ENCODE measurements around the gene DOCK4.

Gene DOCK4

DNA sequence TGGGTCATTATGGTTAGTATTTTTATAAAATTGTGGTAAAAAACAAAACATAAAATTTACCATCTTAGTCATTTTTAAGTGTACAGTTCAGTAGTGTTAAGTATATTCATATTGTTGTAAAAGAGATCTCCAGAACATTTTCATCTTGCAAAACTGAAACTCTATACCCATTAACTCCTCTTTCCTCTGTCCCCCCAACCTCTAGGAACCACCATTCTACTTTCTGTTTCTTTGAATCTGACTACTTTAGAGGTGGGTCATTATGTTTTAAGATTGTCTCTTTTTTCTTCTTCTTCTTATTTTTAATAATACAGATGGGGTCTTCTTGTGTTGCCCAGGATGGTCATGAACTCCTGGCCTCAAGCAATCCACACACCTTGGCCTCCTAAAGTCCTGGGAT lies 84.1 kb downstream of the DOCK4 start:
- no peak overlapping the region for H3K4me3 ChIP-seq (replicated peaks; ENCODE audit: insufficient read depth, low read length)
- TF ChIP-seq POLR2AphosphoS5 (IDR thresholded peaks at IDR 0.05; ENCODE audit: low read depth) (no peak), GABPA (IDR thresholded peaks at IDR 0.05; ENCODE audit: low read depth) (no peak), SPI1 (IDR thresholded peaks at IDR 0.05; ENCODE audit: borderline replicate concordance, low read depth) (no peak)
- TF ChIP-seq, protein P1, sequence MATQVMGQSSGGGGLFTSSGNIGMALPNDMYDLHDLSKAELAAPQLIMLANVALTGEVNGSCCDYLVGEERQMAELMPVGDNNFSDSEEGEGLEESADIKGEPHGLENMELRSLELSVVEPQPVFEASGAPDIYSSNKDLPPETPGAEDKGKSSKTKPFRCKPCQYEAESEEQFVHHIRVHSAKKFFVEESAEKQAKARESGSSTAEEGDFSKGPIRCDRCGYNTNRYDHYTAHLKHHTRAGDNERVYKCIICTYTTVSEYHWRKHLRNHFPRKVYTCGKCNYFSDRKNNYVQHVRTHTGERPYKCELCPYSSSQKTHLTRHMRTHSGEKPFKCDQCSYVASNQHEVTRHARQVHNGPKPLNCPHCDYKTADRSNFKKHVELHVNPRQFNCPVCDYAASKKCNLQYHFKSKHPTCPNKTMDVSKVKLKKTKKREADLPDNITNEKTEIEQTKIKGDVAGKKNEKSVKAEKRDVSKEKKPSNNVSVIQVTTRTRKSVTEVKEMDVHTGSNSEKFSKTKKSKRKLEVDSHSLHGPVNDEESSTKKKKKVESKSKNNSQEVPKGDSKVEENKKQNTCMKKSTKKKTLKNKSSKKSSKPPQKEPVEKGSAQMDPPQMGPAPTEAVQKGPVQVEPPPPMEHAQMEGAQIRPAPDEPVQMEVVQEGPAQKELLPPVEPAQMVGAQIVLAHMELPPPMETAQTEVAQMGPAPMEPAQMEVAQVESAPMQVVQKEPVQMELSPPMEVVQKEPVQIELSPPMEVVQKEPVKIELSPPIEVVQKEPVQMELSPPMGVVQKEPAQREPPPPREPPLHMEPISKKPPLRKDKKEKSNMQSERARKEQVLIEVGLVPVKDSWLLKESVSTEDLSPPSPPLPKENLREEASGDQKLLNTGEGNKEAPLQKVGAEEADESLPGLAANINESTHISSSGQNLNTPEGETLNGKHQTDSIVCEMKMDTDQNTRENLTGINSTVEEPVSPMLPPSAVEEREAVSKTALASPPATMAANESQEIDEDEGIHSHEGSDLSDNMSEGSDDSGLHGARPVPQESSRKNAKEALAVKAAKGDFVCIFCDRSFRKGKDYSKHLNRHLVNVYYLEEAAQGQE (IDR thresholded peaks at IDR 0.05; ENCODE audit: insufficient replicate concordance, low read depth), result no peak
- TF ChIP-seq, protein P2, sequence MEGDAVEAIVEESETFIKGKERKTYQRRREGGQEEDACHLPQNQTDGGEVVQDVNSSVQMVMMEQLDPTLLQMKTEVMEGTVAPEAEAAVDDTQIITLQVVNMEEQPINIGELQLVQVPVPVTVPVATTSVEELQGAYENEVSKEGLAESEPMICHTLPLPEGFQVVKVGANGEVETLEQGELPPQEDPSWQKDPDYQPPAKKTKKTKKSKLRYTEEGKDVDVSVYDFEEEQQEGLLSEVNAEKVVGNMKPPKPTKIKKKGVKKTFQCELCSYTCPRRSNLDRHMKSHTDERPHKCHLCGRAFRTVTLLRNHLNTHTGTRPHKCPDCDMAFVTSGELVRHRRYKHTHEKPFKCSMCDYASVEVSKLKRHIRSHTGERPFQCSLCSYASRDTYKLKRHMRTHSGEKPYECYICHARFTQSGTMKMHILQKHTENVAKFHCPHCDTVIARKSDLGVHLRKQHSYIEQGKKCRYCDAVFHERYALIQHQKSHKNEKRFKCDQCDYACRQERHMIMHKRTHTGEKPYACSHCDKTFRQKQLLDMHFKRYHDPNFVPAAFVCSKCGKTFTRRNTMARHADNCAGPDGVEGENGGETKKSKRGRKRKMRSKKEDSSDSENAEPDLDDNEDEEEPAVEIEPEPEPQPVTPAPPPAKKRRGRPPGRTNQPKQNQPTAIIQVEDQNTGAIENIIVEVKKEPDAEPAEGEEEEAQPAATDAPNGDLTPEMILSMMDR (IDR thresholded peaks at IDR 0.05; ENCODE audit: insufficient read depth, low read length), result no peak
- H3K27ac ChIP-seq (replicated peaks), result no peak overlapping the region
- DNase-seq (ENCODE audit: low read depth in 1 of 2, low spot score in 1 of 2), result no peak
- no peaks in the 10 kb centered on the region for H3K27me3 ChIP-seq (ENCODE audit: insufficient read depth, poor library complexity, severe bottlenecking)

DNA sequence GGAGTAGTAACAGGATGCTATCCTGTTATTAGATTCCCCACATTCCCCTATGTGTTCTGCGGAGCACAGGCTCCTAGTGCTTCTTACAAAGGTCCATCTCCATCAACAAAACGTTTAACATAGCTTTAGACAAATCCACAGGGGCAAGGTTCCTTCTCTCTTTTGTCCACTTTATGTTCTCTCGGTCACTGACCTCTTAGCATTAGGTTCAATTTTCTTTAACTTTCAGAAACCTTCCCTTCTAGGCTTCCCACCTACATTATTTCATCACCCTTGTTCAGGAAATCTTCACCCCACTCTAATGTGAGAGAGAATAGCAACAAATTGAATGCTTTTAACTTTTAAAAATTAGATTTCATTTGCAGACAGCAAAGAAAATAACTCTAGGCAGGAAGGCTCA lies 84.9 kb downstream of the DOCK4 start:
- DNase-seq (ENCODE audit: low read depth in 1 of 2, low spot score in 1 of 2), result no peak
- TF ChIP-seq GABPA (IDR thresholded peaks at IDR 0.05; ENCODE audit: low read depth) (no peak), SPI1 (IDR thresholded peaks at IDR 0.05; ENCODE audit: borderline replicate concordance, low read depth) (no peak), POLR2AphosphoS5 (IDR thresholded peaks at IDR 0.05; ENCODE audit: low read depth) (no peak)
- TF ChIP-seq, protein P1 (IDR thresholded peaks at IDR 0.05; ENCODE audit: insufficient replicate concordance, low read depth), result no peak
- TF ChIP-seq, protein P2 (IDR thresholded peaks at IDR 0.05; ENCODE audit: insufficient read depth, low read length), result no peak
- Histone ChIP-seq H3K27me3 (ENCODE audit: insufficient read depth, poor library complexity, severe bottlenecking) (no peaks in the 10 kb centered on the region), H3K27ac (replicated peaks) (no peak overlapping the region), H3K4me3 (replicated peaks; ENCODE audit: insufficient read depth, low read length) (no peak overlapping the region)

DNA sequence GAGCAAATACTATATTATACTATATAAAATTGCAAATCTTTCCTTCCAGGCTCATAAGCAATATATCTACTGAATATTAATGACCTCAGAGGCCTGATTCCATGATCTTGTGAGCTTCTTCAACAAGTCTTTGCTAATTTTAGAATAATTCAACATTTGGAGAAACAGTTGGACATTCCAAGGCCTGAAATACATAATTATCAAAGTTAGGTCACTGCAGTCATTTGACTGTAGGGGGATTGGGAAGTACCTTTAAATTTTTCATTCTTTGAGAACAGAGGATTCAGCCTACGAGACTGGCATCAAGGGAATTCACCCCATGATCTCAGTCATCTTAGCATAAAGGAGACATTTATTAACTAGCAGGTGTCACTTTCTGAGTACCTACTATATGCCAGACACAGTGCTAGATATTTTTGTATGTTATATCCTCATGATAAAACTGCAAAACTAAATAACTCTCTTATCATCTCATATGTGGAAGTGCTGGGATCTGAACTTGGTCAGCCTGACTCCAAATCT lies 85.4 kb downstream of the DOCK4 start:
- H3K27ac ChIP-seq (replicated peaks), result no peak overlapping the region
- H3K27me3 ChIP-seq (ENCODE audit: insufficient read depth, poor library complexity, severe bottlenecking), result no peaks in the 10 kb centered on the region
- TF ChIP-seq POLR2AphosphoS5 (IDR thresholded peaks at IDR 0.05; ENCODE audit: low read depth), result no peak
- TF ChIP-seq GABPA (IDR thresholded peaks at IDR 0.05; ENCODE audit: low read depth), result no peak
- TF ChIP-seq, protein P1 (IDR thresholded peaks at IDR 0.05; ENCODE audit: insufficient replicate concordance, low read depth), result no peak
- no peak for TF ChIP-seq SPI1 (IDR thresholded peaks at IDR 0.05; ENCODE audit: borderline replicate concordance, low read depth)
- TF ChIP-seq, protein P2 (IDR thresholded peaks at IDR 0.05; ENCODE audit: insufficient read depth, low read length), result no peak
- no peak overlapping the region for H3K4me3 ChIP-seq (replicated peaks; ENCODE audit: insufficient read depth, low read length)
- DNase-seq (ENCODE audit: low read depth in 1 of 2, low spot score in 1 of 2), result no peak
